OCI-LY3 (cell line): ENCODE data around the gene PYGB.

Experiments
- H2AFZ ChIP-seq: fragments of 200-600, 300-600 bp; shearing (Covaris generic); 2 replicates; pipeline ENCODE4 v1.6.0; 2014; ENCODE audit warnings: antibody characterized with exemption, low read depth, low read length
- H3K27ac ChIP-seq: fragments of 200-600, 300-600 bp; sonication (generic); 2 replicates; pipeline ENCODE4 v1.5.1; 2014; ENCODE audit warnings: mild to moderate bottlenecking, low read length, moderate library complexity, mixed read lengths
- H3K27me3 ChIP-seq: fragments of 200-600, 300-600 bp; sonication (generic); 2 replicates; pipeline ENCODE4 v1.6.1; 2014; ENCODE audit warnings: low read depth, low read length, mixed read lengths
- H3K36me3 ChIP-seq: fragments of 200-600, 300-600 bp; sonication (generic); replicated peaks from 2 replicates; pipeline ENCODE3; 2014; ENCODE audit warnings: low read depth, low read length, mixed read lengths
- H3K4me1 ChIP-seq: fragments of 300-600, 200-600 bp; sonication (generic); 2 replicates; pipeline ENCODE4 v1.6.1; 2014; ENCODE audit warnings: low read length, mixed read lengths
- H3K4me2 ChIP-seq: fragments of 200-600, 300-600 bp; sonication (generic); 2 replicates; pipeline ENCODE4 v1.6.1; 2014; ENCODE audit warnings: low read length, mixed read lengths
- H3K4me3 ChIP-seq: fragments of 300-600, 200-600 bp; sonication (generic); 2 replicates; pipeline ENCODE4 v1.5.1; 2014; ENCODE audit warnings: antibody characterized with exemption, mild to moderate bottlenecking, low read length, moderate library complexity
- H3K79me2 ChIP-seq: fragments of 300-600, 200-600 bp; shearing (Covaris generic); 2 replicates; pipeline ENCODE4 v1.6.1; 2014; ENCODE audit warnings: mild to moderate bottlenecking, low read length, mixed read lengths
- H3K9ac ChIP-seq: fragments of 300-600, 200-600 bp; shearing (Covaris generic); 2 replicates; pipeline ENCODE4 v1.6.0; 2014; ENCODE audit warnings: mild to moderate bottlenecking, low read length, moderate library complexity
- H3K9me3 ChIP-seq: fragments of 200-600, 300-600 bp; shearing (Covaris generic); 2 replicates; pipeline ENCODE4 v1.6.1; 2014; ENCODE audit warnings: low read length, mixed read lengths; ENCODE audit not compliant: insufficient read depth
- H4K20me1 ChIP-seq: fragments of 200-600, 300-600 bp; sonication (generic); 2 replicates; pipeline ENCODE4 v1.6.1; 2016; ENCODE audit warnings: low read length, mixed read lengths; ENCODE audit not compliant: insufficient read depth
- CTCF ChIP-seq: fragments of 200-600, 300-600 bp; sonication (generic); IDR thresholded peaks from 2 replicates; pipeline ENCODE4 v1.5.1; 2014; ENCODE audit warnings: antibody characterized with exemption, low read length, low read depth
- EZH2phosphoT487 ChIP-seq: fragments of 200-600 bp; shearing (Covaris generic); IDR thresholded peaks from 2 replicates; pipeline ENCODE4 v1.6.1; 2018; ENCODE audit warnings: antibody characterized with exemption, mixed run types, low read depth

Gene PYGB

GRCh38 chr20:25236450-25237304 lies 11.2 kb upstream of the PYGB start:
- Histone ChIP-seq H4K20me1 (no peaks in the 10 kb centered on the region), H3K9ac (no peak overlapping the region), H3K79me2 (no peaks in the 10 kb centered on the region), H2AFZ (no peak overlapping the region), H3K36me3 (no peaks in the 10 kb centered on the region), H3K4me1 (no peaks in the 10 kb centered on the region), H3K9me3 (no peaks in the 10 kb centered on the region), H3K27me3 (peaks cover 23% of the 10 kb centered on the region), H3K4me3 (no peak overlapping the region), H3K4me2 (no peak overlapping the region), H3K27ac (no peak overlapping the region)
- TF ChIP-seq EZH2phosphoT487 (no peak), CTCF (no peak)

- Histone ChIP-seq H3K4me2 (no peak overlapping the region), H3K36me3 (no peaks in the 10 kb centered on the region), H2AFZ (no peak overlapping the region)
These were observed 10.1 kb upstream of the PYGB start for GRCh38 chr20:25237610-25238318.

GRCh38 chr20:25238319-25239037 lies 9.4 kb upstream of the PYGB start:
- Histone ChIP-seq H3K4me2 (no peak overlapping the region), H3K4me1 (no peaks in the 10 kb centered on the region), H3K27ac (no peak overlapping the region), H3K36me3 (no peaks in the 10 kb centered on the region), H3K79me2 (no peaks in the 10 kb centered on the region), H3K27me3 (peaks cover 24% of the 10 kb centered on the region), H4K20me1 (no peaks in the 10 kb centered on the region), H3K9ac (no peak overlapping the region), H2AFZ (no peak overlapping the region), H3K4me3 (no peak overlapping the region), H3K9me3 (no peaks in the 10 kb centered on the region)
- TF ChIP-seq EZH2phosphoT487 (no peak), CTCF (no peak)

More at GRCh38 chr20:25237610-25238318, 10.1 kb upstream of the PYGB start:
- Histone ChIP-seq H3K27ac (no peak overlapping the region), H3K79me2 (no peaks in the 10 kb centered on the region), H3K9ac (no peak overlapping the region), H3K4me1 (no peaks in the 10 kb centered on the region), H3K4me3 (no peak overlapping the region), H3K27me3 (peaks cover 29% of the 10 kb centered on the region), H3K9me3 (no peaks in the 10 kb centered on the region), H4K20me1 (no peaks in the 10 kb centered on the region)
- TF ChIP-seq EZH2phosphoT487 (no peak), CTCF (no peak)
